ENCODE results near the gene GPSM3.
A peak's percentile ranks its signal among the peaks of the same experiment; 100 is the strongest.

The GPSM3 gene

GRCh38 chr6:32186151-32186840, 6.1 kb downstream of the GPSM3 start:
- DNase-seq = peak; percentile 44

GRCh38 chr6:32185681-32186131, 6.7 kb downstream of the GPSM3 start:
- DNase-seq = peak; percentile 39

- DNase-seq = no peak
Measured at GRCh38 chr6:32184084-32184640, 8.3 kb downstream of the GPSM3 start, which contains the start of gene AGER. AGER (minus strand) TSS chr6:32184253; CDS start chr6:32184222, 31 bp downstream.

GRCh38 chr6:32183483-32184083, 8.9 kb downstream of the GPSM3 start:
- no peak for DNase-seq

- no peak for DNase-seq
Measured at GRCh38 chr6:32183030-32183429, 9.4 kb downstream of the GPSM3 start.

GRCh38 chr6:32182555-32182981, 9.9 kb downstream of the GPSM3 start:
- DNase-seq = no peak

GRCh38 chr6:32181915-32182529, 10.4 kb downstream of the GPSM3 start:
- no peak for DNase-seq

GRCh38 chr6:32181148-32181702, 11.2 kb downstream of the GPSM3 start:
- no peak for DNase-seq

GRCh38 chr6:32179766-32180405, 12.6 kb downstream of the GPSM3 start:
- no peak for DNase-seq

- DNase-seq = no peak
Measured at GRCh38 chr6:32178547-32179440, 13.6 kb downstream of the GPSM3 start.

- peak; percentile 98 for DNase-seq
Measured at GRCh38 chr6:32177788-32178546, 14.5 kb downstream of the GPSM3 start, which contains the start of gene RNF5. RNF5 (plus strand) TSS chr6:32178405; CDS start chr6:32178512, 107 bp downstream.

- no peak for DNase-seq
Measured at GRCh38 chr6:32177183-32177787, 15.2 kb downstream of the GPSM3 start.

- peak; percentile 34 for DNase-seq
Measured at GRCh38 chr6:32176476-32177182, 15.8 kb downstream of the GPSM3 start.

GRCh38 chr6:32175711-32176475, 16.6 kb downstream of the GPSM3 start, which contains the start of gene AGPAT1:
AGPAT1 (minus strand) TSS chr6:32176084; CDS start chr6:32171496, 4,588 bp downstream.
- DNase-seq = peak; percentile 97

- DNase-seq = no peak
Measured at GRCh38 chr6:32175322-32175710, 17.1 kb downstream of the GPSM3 start.

- no peak for DNase-seq
Measured at GRCh38 chr6:32174416-32174815, 18.0 kb downstream of the GPSM3 start.

- DNase-seq = no peak
Measured at GRCh38 chr6:32173051-32173727, 19.3 kb downstream of the GPSM3 start.

GRCh38 chr6:32171234-32171633, 21.2 kb downstream of the GPSM3 start:
- no peak for DNase-seq

Data from retina (tissue), 1 donor.